ENCODE data around the gene PLA2G6. TPM values are rescaled to one million over a fixed set of nuclear protein-coding genes. Genes with fewer than 3 reads are reported as not detected.
"Not testable (repeated sequence)": the region's sequence is repeated elsewhere in the genome, so short reads cannot be mapped to it uniquely, and the experiment has no call there.

PLA2G6 gene
- total RNA-seq, 2 experiments from 2014 or later = 39.8 to 43.1 TPM

DNA sequence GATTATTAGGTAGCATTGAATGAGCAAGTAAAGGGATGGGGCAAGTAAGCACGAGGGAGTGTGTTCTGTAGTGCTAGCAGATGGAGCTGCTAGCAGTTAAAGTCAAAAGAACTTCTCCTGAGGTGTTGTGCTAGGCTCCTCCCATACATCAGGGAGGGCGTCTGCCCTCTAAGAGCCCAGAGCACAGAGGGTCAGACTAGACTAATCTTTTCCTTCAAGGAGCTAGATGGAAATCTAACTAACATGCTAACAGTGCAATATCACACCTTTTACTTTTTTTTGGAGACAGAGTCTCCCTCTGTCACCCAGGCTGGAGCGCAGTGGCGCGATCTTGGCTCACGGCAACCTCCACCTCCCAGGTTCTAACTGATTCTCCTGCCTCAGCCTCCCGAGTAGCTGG lies 3.2 kb upstream of the PLA2G6 start:
- ATAC-seq (no peak), DNase-seq (no peak)
- Mint-ChIP-seq H3K27me3 (ENCODE audit: low read depth) (peaks cover 8% of the 10 kb centered on the region), H3K4me3 (no peak overlapping the region), H3K4me1 (ENCODE audit: low read depth) (peaks cover 34% of the 10 kb centered on the region), H3K36me3 (ENCODE audit: low read depth) (peaks cover 2% of the 10 kb centered on the region), H3K9me3 (ENCODE audit: insufficient read depth) (no peaks in the 10 kb centered on the region), H3K27ac (no peak overlapping the region)
- POLR2A ChIA-PET = interaction anchor here (0.6 kb wide), 1 partner anchor 26 kb away, joined by 3 read pairs; no protein-coding TSS in a partner anchor
- CTCF ChIA-PET = interaction anchor here (0.6 to 1.1 kb wide), 2 partner anchors 11 to 578 kb away, joined by 3 to 4 read pairs; no protein-coding TSS in a partner anchor

DNA sequence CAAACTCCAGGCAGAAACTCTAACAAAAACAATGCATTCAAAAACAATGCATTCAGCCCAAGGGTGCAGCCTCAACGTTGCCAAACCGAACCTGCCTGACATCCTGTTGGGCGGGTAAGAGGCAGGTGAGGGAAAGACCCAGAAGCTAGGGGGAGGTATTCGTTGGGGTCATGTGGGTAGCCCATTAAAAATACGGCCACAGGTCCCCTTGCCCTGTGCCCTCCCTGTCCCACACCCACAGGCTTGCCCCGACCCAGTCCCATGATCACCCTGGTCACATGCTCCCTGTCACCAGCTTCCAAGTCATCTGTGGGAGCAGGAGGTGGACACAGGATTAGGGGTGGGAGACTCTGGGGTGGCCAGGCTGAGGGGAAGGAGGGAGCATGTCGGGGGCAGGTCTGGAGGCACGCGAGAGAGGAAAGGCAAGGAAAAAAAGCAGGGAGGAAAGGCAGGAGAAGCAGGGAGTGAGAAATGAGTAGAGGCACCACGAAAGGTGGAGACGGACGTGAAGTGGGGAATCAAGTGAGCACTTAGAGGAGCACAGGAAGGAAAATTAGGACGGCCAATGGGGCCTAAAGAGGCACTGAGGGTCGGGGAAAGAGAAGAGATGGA lies 683 bp downstream of the PLA2G6 start:
- CTCF ChIA-PET = interaction anchor here (1.2 to 2.8 kb wide), 2 partner anchors 20 to 49 kb away, joined by 5 to 10 read pairs; partner anchors contain the start of gene MAFF
- H3K27ac Mint-ChIP-seq = peak overlapping the region; percentile 94
- POLR2A ChIA-PET = interaction anchor here (1.3 to 3.0 kb wide), 3 partner anchors 18 to 23 kb away, joined by 9 to 43 read pairs (median 9); partner anchors contain the start of gene MAFF
- peaks cover 68% of the 10 kb centered on the region for H3K4me1 Mint-ChIP-seq (ENCODE audit: low read depth)
- peaks cover 2% of the 10 kb centered on the region for H3K36me3 Mint-ChIP-seq (ENCODE audit: low read depth)
- H3K4me3 Mint-ChIP-seq = peak overlapping the region; percentile 96
- peak; percentile 7 for ATAC-seq
- DNase-seq = peak; percentile 64
- no peaks in the 10 kb centered on the region for H3K9me3 Mint-ChIP-seq (ENCODE audit: insufficient read depth)
- peaks cover 3% of the 10 kb centered on the region for H3K27me3 Mint-ChIP-seq (ENCODE audit: low read depth)

DNA sequence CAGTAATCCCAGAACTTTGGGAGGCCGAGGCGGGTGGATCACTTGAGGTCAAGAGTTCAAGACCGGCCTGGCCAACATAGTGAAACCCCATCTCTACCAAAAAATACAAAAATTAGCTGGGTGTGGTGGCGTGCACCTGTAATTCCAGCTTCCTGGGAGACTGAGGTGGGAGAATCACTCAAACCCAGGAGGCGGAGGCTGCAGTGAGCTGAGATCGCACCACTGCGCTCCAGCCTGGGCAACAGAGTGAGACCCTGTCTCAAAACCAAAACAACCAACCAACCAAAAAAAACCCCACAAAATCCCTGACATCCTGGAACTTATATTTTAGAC lies 3.1 kb downstream of the PLA2G6 start:
- H3K27me3 Mint-ChIP-seq (ENCODE audit: low read depth); CTCF ChIA-PET; H3K9me3 Mint-ChIP-seq (ENCODE audit: insufficient read depth); DNase-seq; H3K4me3 Mint-ChIP-seq; ATAC-seq; H3K27ac Mint-ChIP-seq; H3K36me3 Mint-ChIP-seq (ENCODE audit: low read depth): not testable (repeated sequence)
- H3K4me1 Mint-ChIP-seq (ENCODE audit: low read depth) = peaks cover 81% of the 10 kb centered on the region
- POLR2A ChIA-PET = interaction anchor here (1.1 kb wide), 1 partner anchor 23 kb away, joined by 5 read pairs; no protein-coding TSS in a partner anchor

DNA sequence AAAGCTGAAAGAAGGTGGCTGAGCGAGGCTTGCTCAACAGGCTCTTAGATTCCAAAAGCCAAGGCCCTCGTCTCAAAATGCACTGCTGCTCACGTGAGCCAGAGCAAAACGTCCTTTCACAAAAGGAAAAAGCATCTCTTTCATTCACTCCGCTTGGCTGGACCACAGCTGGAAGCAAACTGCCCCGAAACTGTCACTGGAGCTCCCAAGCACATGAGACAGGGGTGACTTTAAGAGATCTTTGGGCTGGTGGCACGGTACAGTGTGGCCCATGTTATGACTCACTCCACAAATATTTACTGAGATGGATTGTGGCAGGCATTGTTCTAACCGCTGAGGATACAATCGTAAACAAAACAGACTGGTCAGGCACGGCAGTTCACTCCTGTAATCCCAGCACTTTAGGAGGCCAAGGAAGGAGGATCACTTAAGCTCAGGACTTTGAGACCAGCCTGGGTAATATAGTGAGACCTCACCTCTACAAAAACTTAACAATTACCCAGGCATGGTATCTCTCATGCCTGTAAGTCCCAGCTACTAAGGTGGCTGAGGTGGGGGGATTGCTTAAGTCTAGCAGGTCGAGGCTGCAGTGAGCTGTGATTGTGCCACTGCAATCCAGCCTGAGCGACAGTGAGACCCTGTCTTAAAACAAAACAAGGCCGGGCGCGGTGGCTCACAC lies 3.6 kb downstream of the PLA2G6 start:
- DNase-seq = no peak
- H3K27me3 Mint-ChIP-seq (ENCODE audit: low read depth) = no peaks in the 10 kb centered on the region
- ChIA-PET CTCF (interaction anchor here (0.6 kb wide), 1 partner anchor 9 kb away, joined by 3 read pairs; no protein-coding TSS in a partner anchor), POLR2A (interaction anchor here (1.1 kb wide), 1 partner anchor 23 kb away, joined by 5 read pairs; no protein-coding TSS in a partner anchor)
- no peaks in the 10 kb centered on the region for H3K9me3 Mint-ChIP-seq (ENCODE audit: insufficient read depth)
- H3K4me1 Mint-ChIP-seq (ENCODE audit: low read depth) = peaks cover 82% of the 10 kb centered on the region
- H3K4me3 Mint-ChIP-seq = no peak overlapping the region
- H3K36me3 Mint-ChIP-seq (ENCODE audit: low read depth) = peaks cover 2% of the 10 kb centered on the region
- no peak for ATAC-seq
- peak overlapping the region; percentile 52 for H3K27ac Mint-ChIP-seq

DNA sequence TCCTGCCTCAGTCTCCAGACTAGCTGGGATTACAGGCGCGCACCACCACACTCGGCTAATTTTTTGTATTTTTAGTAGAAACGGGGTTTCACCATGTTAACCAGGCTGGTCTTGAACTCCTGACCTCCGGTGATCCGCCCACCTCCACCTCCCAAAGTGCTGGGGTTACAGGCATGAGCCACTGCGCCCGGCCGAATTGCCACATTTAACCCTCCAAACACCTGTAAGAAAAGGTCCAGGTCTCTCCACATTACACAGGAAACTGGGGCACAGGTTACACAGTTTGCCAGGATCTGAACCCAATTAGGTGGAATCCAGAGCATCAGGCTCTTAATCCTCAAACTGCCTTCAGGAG lies 4.1 kb downstream of the PLA2G6 start:
- ATAC-seq; H3K9me3 Mint-ChIP-seq (ENCODE audit: insufficient read depth); H3K36me3 Mint-ChIP-seq (ENCODE audit: low read depth); POLR2A ChIA-PET; H3K27ac Mint-ChIP-seq; H3K27me3 Mint-ChIP-seq (ENCODE audit: low read depth); H3K4me3 Mint-ChIP-seq; DNase-seq: not testable (repeated sequence)
- H3K4me1 Mint-ChIP-seq (ENCODE audit: low read depth) = peaks cover 82% of the 10 kb centered on the region
- CTCF ChIA-PET = interaction anchor here (0.6 kb wide), 1 partner anchor 9 kb away, joined by 3 read pairs; no protein-coding TSS in a partner anchor

DNA sequence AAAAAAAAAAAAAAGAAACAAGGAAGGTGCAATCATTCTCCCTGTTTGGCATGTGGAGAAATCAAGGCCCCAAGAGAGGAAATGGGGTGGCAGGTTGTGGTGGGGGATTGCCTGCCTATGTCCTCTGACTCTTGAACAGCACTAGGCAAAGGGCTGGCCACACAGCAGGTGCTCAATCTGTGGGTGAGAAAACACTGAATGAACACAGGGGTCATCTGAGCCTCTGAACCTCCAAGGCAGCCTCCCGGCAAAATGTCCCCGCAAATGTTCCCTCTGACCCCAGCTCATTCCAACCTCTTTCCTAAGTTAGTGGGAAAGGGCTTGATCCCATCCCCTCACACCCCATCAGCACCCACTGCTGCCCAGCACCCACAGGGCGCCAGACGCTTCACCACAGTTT lies 4.6 kb downstream of the PLA2G6 start:
- ATAC-seq (no peak), DNase-seq (no peak)
- H3K36me3 Mint-ChIP-seq (ENCODE audit: low read depth) = peaks cover 2% of the 10 kb centered on the region
- H3K27me3 Mint-ChIP-seq (ENCODE audit: low read depth) = no peaks in the 10 kb centered on the region
- H3K9me3 Mint-ChIP-seq (ENCODE audit: insufficient read depth) = no peaks in the 10 kb centered on the region
- POLR2A ChIA-PET = interaction anchor here (0.6 to 0.8 kb wide), 2 partner anchors 22 to 56 kb away, joined by 3 read pairs; no protein-coding TSS in a partner anchor
- H3K4me3 Mint-ChIP-seq = no peak overlapping the region
- H3K4me1 Mint-ChIP-seq (ENCODE audit: low read depth) = peaks cover 83% of the 10 kb centered on the region
- H3K27ac Mint-ChIP-seq = peak overlapping the region; percentile 57
- CTCF ChIA-PET = interaction anchor here (0.6 to 1.9 kb wide), 3 partner anchors 10 to 62 kb away, joined by 3 to 9 read pairs (median 4); no protein-coding TSS in a partner anchor

DNA sequence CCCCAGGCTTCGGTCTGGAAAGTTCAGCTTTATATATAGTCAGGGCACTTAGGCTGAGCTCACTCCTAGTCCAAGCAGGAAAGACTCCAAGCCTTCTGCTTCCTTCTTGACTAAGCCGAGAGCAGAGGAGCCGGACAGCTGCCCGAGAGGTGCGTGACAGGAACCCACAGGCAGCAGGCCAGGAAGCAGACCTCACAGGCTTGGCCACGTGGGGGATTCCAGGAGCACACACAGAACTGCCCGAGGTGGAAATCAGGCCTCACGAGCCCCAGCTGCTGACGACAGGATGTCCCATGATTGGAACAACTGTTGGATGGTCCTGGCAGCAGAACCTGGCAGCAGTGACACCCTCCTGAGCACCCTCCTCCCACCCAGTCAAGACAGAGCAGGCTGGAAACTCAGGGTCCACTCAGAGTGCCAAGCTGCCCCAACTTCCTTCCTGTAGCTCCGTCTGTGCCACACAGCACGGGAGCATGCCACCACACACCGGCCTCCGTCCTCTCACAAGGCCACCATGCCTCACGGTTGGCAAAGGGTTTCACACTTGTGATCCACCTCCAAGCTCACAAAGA lies 5.4 kb downstream of the PLA2G6 start:
- ATAC-seq (peak; percentile 38), DNase-seq (peak; percentile 42)
- Mint-ChIP-seq H3K36me3 (ENCODE audit: low read depth) (no peaks in the 10 kb centered on the region), H3K4me1 (ENCODE audit: low read depth) (peaks cover 80% of the 10 kb centered on the region), H3K27ac (peak overlapping the region; percentile 57), H3K4me3 (no peak overlapping the region), H3K9me3 (ENCODE audit: insufficient read depth) (no peaks in the 10 kb centered on the region), H3K27me3 (ENCODE audit: low read depth) (no peaks in the 10 kb centered on the region)
- CTCF ChIA-PET = interaction anchor here (1.4 to 1.9 kb wide), 2 partner anchors 25 to 61 kb away, joined by 4 to 9 read pairs; no protein-coding TSS in a partner anchor
- POLR2A ChIA-PET = interaction anchor here (0.6 to 0.8 kb wide), 3 partner anchors 23 to 55 kb away, joined by 3 read pairs; partner anchors contain the start of gene MAFF

DNA sequence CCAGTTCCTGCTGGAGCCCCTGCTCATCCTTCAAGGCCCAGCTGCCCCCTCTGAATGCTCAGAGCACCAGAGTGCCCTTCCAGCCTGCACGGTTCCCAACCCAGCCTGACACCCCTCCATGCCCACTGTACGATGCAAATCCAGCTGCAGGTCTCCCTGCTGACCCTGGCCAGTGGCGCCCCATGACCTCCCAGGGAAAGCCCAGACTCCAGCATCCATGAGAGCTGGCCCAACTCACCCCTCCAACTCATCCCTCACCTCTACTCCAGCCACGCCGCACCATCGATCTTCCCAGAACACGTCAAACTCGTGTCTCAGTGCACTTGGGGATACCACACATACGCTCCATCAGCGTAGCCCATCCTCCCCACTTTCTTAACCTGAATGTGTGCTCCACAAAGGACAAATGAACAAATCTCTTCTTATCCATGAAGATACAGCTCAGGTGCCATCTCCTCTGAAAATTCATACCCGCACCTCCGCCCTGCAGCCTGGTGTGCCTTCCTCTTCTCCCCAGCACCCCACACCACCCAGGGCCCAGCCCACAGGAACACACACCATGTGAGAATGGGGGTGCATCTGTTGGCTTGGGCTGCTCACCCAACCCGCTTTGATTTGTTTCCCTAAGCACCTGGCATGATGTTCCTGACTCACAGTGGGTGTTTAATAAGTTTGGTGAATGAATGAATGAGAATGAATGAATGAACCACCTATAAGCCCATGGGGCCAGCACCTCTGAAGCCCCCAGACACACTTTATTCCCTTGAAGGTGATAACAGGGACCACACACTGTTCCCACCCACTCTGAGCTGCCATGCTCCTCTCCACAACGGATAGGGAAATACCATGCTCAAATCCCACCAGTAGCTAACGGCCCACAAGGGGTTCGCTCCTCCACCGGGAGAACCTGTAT lies 6.2 kb downstream of the PLA2G6 start:
- Mint-ChIP-seq H3K4me1 (ENCODE audit: low read depth) (peaks cover 72% of the 10 kb centered on the region), H3K9me3 (ENCODE audit: insufficient read depth) (no peaks in the 10 kb centered on the region), H3K27ac (peak overlapping the region; percentile 31), H3K4me3 (no peak overlapping the region), H3K36me3 (ENCODE audit: low read depth) (no peaks in the 10 kb centered on the region), H3K27me3 (ENCODE audit: low read depth) (no peaks in the 10 kb centered on the region)
- ChIA-PET CTCF (interaction anchor here (1.4 to 1.9 kb wide), 2 partner anchors 26 to 61 kb away, joined by 4 to 9 read pairs; no protein-coding TSS in a partner anchor), POLR2A (interaction anchor here (0.6 to 2.0 kb wide), 2 partner anchors 26 to 29 kb away, joined by 3 to 4 read pairs; partner anchors contain the start of gene MAFF)
- no peak for ATAC-seq
- DNase-seq = no peak

DNA sequence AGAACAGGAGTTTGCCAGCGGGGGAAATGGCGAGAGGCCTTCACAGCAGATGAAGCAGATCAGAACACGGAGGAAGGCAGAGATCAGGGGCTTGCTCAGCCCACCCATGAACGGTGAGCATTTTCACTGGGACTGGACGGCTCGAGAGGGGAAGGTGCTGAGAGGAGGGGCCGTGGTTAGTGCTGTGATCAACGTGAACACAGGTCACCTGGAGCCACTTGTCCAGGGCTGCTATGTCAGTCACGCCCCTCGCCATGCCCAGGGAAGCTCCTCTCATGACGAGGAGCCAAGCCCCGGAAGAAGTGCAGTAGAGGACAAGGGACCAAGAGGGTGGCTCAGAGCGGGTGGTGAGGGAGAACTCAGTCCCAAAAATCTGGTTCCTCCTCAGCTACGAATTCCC lies 7.0 kb downstream of the PLA2G6 start:
- Mint-ChIP-seq H3K9me3 (ENCODE audit: insufficient read depth) (no peaks in the 10 kb centered on the region), H3K27ac (no peak overlapping the region), H3K4me1 (ENCODE audit: low read depth) (peaks cover 64% of the 10 kb centered on the region), H3K27me3 (ENCODE audit: low read depth) (no peaks in the 10 kb centered on the region), H3K36me3 (ENCODE audit: low read depth) (no peaks in the 10 kb centered on the region), H3K4me3 (no peak overlapping the region)
- ChIA-PET CTCF (interaction anchor here (1.1 kb wide), 1 partner anchor 10 kb away, joined by 4 read pairs; no protein-coding TSS in a partner anchor), POLR2A (interaction anchor here (0.6 to 2.0 kb wide), 2 partner anchors 27 to 30 kb away, joined by 3 to 4 read pairs; partner anchors contain the start of gene MAFF)
- ATAC-seq (no peak), DNase-seq (no peak)

DNA sequence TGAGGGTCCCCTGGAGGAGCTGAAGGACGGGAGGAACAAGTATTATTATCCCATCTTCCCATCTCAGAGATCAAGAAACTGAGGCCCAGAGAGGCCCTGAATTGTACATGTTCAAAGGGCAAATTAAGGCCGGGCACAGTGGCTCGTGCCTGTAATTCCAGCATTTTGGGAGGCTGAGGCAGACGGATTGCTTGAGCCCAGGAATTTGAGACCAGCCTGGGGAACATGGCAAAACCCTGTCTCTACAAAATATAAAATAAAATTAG lies 8.1 kb downstream of the PLA2G6 start:
- CTCF ChIA-PET = interaction anchor here (1.1 to 1.3 kb wide), 2 partner anchors 11 to 268 kb away, joined by 3 to 4 read pairs; partner anchors contain the start of gene MICALL1
- Mint-ChIP-seq H3K36me3 (ENCODE audit: low read depth) (peaks cover 2% of the 10 kb centered on the region), H3K9me3 (ENCODE audit: insufficient read depth) (no peaks in the 10 kb centered on the region), H3K4me1 (ENCODE audit: low read depth) (peaks cover 55% of the 10 kb centered on the region), H3K4me3 (no peak overlapping the region), H3K27ac (peak overlapping the region; percentile 91), H3K27me3 (ENCODE audit: low read depth) (no peaks in the 10 kb centered on the region)
- ATAC-seq = no peak
- POLR2A ChIA-PET = interaction anchor here (0.9 to 2.0 kb wide), 3 partner anchors 27 to 59 kb away, joined by 3 to 4 read pairs (median 3); no protein-coding TSS in a partner anchor
- DNase-seq = no peak

Data from activated CD8-positive, alpha-beta T cell treated with anti-CD3 and anti-CD28 coated beads, Interleukin-2, amount 10 ng/mL, durations not matched to agents 7 days and 5 days (primary cell).